OCI-LY1 (cell line): ENCODE measurements around the gene ZNF324B.
A peak's percentile ranks its signal among the peaks of the same experiment; 100 is the strongest.

Experiments used
- H2AFZ ChIP-seq: fragments of 200-600 bp; sonication (generic), shearing (Covaris generic); 2 replicates; pipeline ENCODE4 v1.6.0; 2014; ENCODE audit warnings: antibody characterized with exemption, mild to moderate bottlenecking, low read length
- H3F3A ChIP-seq: fragments of 200-600 bp; sonication (generic), shearing (Covaris generic); 2 replicates; pipeline ENCODE4 v1.6.0; 2014; ENCODE audit warnings: mild to moderate bottlenecking, antibody characterized with exemption, low read length, moderate library complexity; ENCODE audit not compliant: insufficient read depth
- H3K27ac ChIP-seq: fragments of 200-600 bp; sonication (generic); 2 replicates; pipeline ENCODE4 v1.5.1; 2014; ENCODE audit warnings: low read length, mixed run types, mild to moderate bottlenecking, low read depth; ENCODE audit not compliant: poor library complexity, severe bottlenecking
- H3K27me3 ChIP-seq: fragments of 200-600 bp; sonication (generic); 2 replicates; pipeline ENCODE4 v1.6.0; 2014; ENCODE audit warnings: antibody characterized with exemption, mild to moderate bottlenecking, low read length, moderate library complexity; ENCODE audit not compliant: insufficient read depth
- H3K36me3 ChIP-seq: fragments of 200-600 bp; sonication (generic); 2 replicates; pipeline ENCODE4 v1.6.1; 2014; ENCODE audit warnings: mild to moderate bottlenecking, antibody characterized with exemption, low read length, moderate library complexity, mixed read lengths; ENCODE audit not compliant: insufficient read depth
- H3K4me1 ChIP-seq: fragments of 200-600 bp; sonication (generic); 2 replicates; pipeline ENCODE4 v1.5.1; 2014; ENCODE audit warnings: mild to moderate bottlenecking, low read length, moderate library complexity; ENCODE audit not compliant: insufficient read depth, severe bottlenecking
- H3K4me2 ChIP-seq: fragments of 200-600 bp; sonication (generic), shearing (Covaris generic); 2 replicates; pipeline ENCODE4 v1.6.1; 2014; ENCODE audit warnings: low read length
- H3K4me3 ChIP-seq: fragments of 200-600 bp; sonication (generic); 2 replicates; pipeline ENCODE4 v1.5.1; 2014; ENCODE audit warnings: low read length, low read depth, mild to moderate bottlenecking, mixed read lengths; ENCODE audit not compliant: poor library complexity, severe bottlenecking
- H3K79me2 ChIP-seq: fragments of 200-600 bp; shearing (Covaris generic); 2 replicates; pipeline ENCODE4 v1.6.1; 2016; ENCODE audit warnings: mixed run types, low read length, mixed read lengths; ENCODE audit not compliant: insufficient read depth
- H3K9ac ChIP-seq: fragments of 200-600 bp; sonication (generic), shearing (Covaris generic); 2 replicates; pipeline ENCODE4 v1.6.1; 2014; ENCODE audit warnings: mild to moderate bottlenecking, low read length, mixed read lengths
- H3K9me2 ChIP-seq: fragments of 200-600 bp; sonication (generic), shearing (Covaris generic); 2 replicates; pipeline ENCODE4 v1.6.1; 2014; ENCODE audit warnings: low read depth, mild to moderate bottlenecking, low read length, mixed read lengths
- H3K9me3 ChIP-seq: fragments of 200-600 bp; shearing (Covaris generic); 2 replicates; pipeline ENCODE4 v1.6.1; 2014; ENCODE audit warnings: low read length, mixed read lengths
- H4K20me1 ChIP-seq: fragments of 200-600 bp; sonication (generic), shearing (Covaris generic); 2 replicates; pipeline ENCODE4 v1.6.0; 2016; ENCODE audit warnings: mild to moderate bottlenecking, low read length; ENCODE audit not compliant: insufficient read depth
- EZH2 ChIP-seq: fragments of 200-600 bp; sonication (generic), shearing (Covaris generic); IDR thresholded peaks from 2 replicates; pipeline ENCODE4 v1.8.0; 2017; ENCODE audit warnings: borderline replicate concordance, mixed run types, mild to moderate bottlenecking, antibody characterized with exemption, low read length, moderate library complexity, mixed read lengths
- TF ChIP-seq, protein P1 (sequence below): fragments of 200-600 bp; sonication (generic), shearing (Covaris generic); IDR thresholded peaks from 2 replicates; pipeline ENCODE4 v1.5.1; 2017; ENCODE audit warnings: mild to moderate bottlenecking, antibody characterized with exemption, low read length, moderate library complexity, mixed read lengths

Gene ZNF324B

GRCh38 chr19:58477130-58477529, 25.7 kb downstream of the ZNF324B start:
- peak overlapping the region; percentile 94 for H3K4me2 ChIP-seq
- H3K27me3 ChIP-seq: no peaks in the 10 kb centered on the region
- no peak overlapping the region for H2AFZ ChIP-seq
- H3F3A ChIP-seq: no peaks in the 10 kb centered on the region
- H3K9me2 ChIP-seq: no peaks in the 10 kb centered on the region
- H3K4me1 ChIP-seq: peaks cover 19% of the 10 kb centered on the region
- TF ChIP-seq, protein P1, sequence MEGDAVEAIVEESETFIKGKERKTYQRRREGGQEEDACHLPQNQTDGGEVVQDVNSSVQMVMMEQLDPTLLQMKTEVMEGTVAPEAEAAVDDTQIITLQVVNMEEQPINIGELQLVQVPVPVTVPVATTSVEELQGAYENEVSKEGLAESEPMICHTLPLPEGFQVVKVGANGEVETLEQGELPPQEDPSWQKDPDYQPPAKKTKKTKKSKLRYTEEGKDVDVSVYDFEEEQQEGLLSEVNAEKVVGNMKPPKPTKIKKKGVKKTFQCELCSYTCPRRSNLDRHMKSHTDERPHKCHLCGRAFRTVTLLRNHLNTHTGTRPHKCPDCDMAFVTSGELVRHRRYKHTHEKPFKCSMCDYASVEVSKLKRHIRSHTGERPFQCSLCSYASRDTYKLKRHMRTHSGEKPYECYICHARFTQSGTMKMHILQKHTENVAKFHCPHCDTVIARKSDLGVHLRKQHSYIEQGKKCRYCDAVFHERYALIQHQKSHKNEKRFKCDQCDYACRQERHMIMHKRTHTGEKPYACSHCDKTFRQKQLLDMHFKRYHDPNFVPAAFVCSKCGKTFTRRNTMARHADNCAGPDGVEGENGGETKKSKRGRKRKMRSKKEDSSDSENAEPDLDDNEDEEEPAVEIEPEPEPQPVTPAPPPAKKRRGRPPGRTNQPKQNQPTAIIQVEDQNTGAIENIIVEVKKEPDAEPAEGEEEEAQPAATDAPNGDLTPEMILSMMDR: no peak
- TF ChIP-seq EZH2: no peak
- no peaks in the 10 kb centered on the region for H4K20me1 ChIP-seq
- peak overlapping the region; percentile 94; the same call in 1 of the 2 replicates for H3K9ac ChIP-seq
- peak overlapping the region; percentile 80 for H3K4me3 ChIP-seq
- H3K79me2 ChIP-seq: no peaks in the 10 kb centered on the region
- H3K27ac ChIP-seq: no peak overlapping the region
- H3K36me3 ChIP-seq: peaks cover 16% of the 10 kb centered on the region
- H3K9me3 ChIP-seq: no peaks in the 10 kb centered on the region

DNA sequence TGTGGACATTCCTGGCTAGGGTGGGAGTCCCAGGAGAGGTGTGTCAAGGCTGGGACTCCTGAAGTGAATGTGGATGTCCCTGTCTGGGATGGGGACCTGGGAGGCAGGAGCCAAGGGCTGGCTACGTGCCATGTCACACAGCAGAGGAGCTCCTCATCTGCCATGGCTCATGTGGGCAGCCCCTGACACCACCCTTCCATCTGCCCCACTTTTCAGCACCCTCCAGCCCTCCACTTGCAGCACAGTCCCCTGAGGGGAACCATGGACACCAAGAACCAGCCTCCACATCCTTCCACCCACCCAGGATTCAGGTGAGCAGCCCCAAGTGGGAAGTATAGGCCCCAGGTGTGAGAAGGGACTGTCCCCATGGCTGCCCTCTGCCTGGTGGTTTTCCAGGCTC, 26.4 kb downstream of the ZNF324B start:
- peaks cover 8% of the 10 kb centered on the region; the same call in 1 of the 2 replicates for H3K36me3 ChIP-seq

GRCh38 chr19:58479303-58479702, 27.9 kb downstream of the ZNF324B start:
- H3K4me1 ChIP-seq: peaks cover 19% of the 10 kb centered on the region
- no peaks in the 10 kb centered on the region for H3K27me3 ChIP-seq
- H3K9me3 ChIP-seq: no peaks in the 10 kb centered on the region
- no peaks in the 10 kb centered on the region for H3K9me2 ChIP-seq
- no peaks in the 10 kb centered on the region for H3K36me3 ChIP-seq
- no peak for TF ChIP-seq EZH2
- TF ChIP-seq, protein P1: no peak
- H3K4me2 ChIP-seq: no peak overlapping the region
- no peak overlapping the region for H3K4me3 ChIP-seq
- H2AFZ ChIP-seq: no peak overlapping the region
- H3K79me2 ChIP-seq: no peaks in the 10 kb centered on the region
- H3F3A ChIP-seq: no peaks in the 10 kb centered on the region
- H3K9ac ChIP-seq: no peak overlapping the region
- no peak overlapping the region for H3K27ac ChIP-seq
- no peaks in the 10 kb centered on the region for H4K20me1 ChIP-seq

More for the DNA sequence above, 26.4 kb downstream of the ZNF324B start:
- Histone ChIP-seq H2AFZ (no peak overlapping the region), H3K4me2 (no peak overlapping the region), H3K9me2 (no peaks in the 10 kb centered on the region), H3K27ac (no peak overlapping the region), H3K4me3 (no peak overlapping the region), H3K9ac (no peak overlapping the region), H3K79me2 (no peaks in the 10 kb centered on the region), H3F3A (no peaks in the 10 kb centered on the region), H3K27me3 (no peaks in the 10 kb centered on the region), H3K4me1 (peaks cover 19% of the 10 kb centered on the region), H3K9me3 (no peaks in the 10 kb centered on the region), H4K20me1 (no peaks in the 10 kb centered on the region)
- TF ChIP-seq EZH2: no peak
- TF ChIP-seq, protein P1: no peak
